HG02981 (cell line): ENCODE data around the gene UBTF.
A peak's percentile ranks its signal among the peaks of the same experiment; 100 is the strongest.

ENCODE experiments used
- ATAC-seq: cut with Tn5 transposase; IDR thresholded peaks from one replicate; pipeline ENCODE4 v1.9.1; 2021; ENCODE audit warnings: mild to moderate bottlenecking, moderate library complexity; ENCODE audit not compliant: unreplicated experiment

Gene UBTF

GRCh38 chr17:44214230-44214494 lies 5.3 kb downstream of the UBTF start:
- ATAC-seq: no peak

- ATAC-seq: no peak
Observed at GRCh38 chr17:44213403-44214229, 5.9 kb downstream of the UBTF start.

GRCh38 chr17:44212507-44213402 lies 6.7 kb downstream of the UBTF start:
- no peak for ATAC-seq

GRCh38 chr17:44211281-44212265 lies 7.9 kb downstream of the UBTF start:
- ATAC-seq: no peak

- ATAC-seq: peak; percentile 68
Observed at GRCh38 chr17:44210342-44211192, 8.9 kb downstream of the UBTF start.

- ATAC-seq: no peak
Observed at GRCh38 chr17:44209786-44210341, 9.6 kb downstream of the UBTF start.

GRCh38 chr17:44207743-44208142 lies 11.7 kb downstream of the UBTF start:
- no peak for ATAC-seq

- no peak for ATAC-seq
Observed at GRCh38 chr17:44207319-44207718, 12.2 kb downstream of the UBTF start.

GRCh38 chr17:44206825-44207155 lies 12.7 kb downstream of the UBTF start:
- ATAC-seq: no peak

- ATAC-seq: no peak
Observed at GRCh38 chr17:44205962-44206824, 13.3 kb downstream of the UBTF start.

GRCh38 chr17:44204441-44204882 lies 15.0 kb downstream of the UBTF start:
- ATAC-seq: no peak

- ATAC-seq: no peak
Observed at GRCh38 chr17:44203731-44204440, 15.6 kb downstream of the UBTF start.

- ATAC-seq: no peak
Observed at GRCh38 chr17:44202756-44203155, 16.7 kb downstream of the UBTF start.

GRCh38 chr17:44200478-44201155 lies 18.9 kb downstream of the UBTF start:
- ATAC-seq: peak; percentile 2

GRCh38 chr17:44199553-44200477 lies 19.7 kb downstream of the UBTF start, which contains the start of gene ATXN7L3:
TSS of gene ATXN7L3 (minus strand) at chr17:44199884. CDS start at chr17:44198070, 1,814 bp downstream.
- ATAC-seq: peak; percentile 59
